ENCODE results near the gene SIGLEC8.
A peak's percentile ranks its signal among the peaks of the same experiment; 100 is the strongest.
"Not testable (repeated sequence)": the region's sequence is repeated elsewhere in the genome, so short reads cannot be mapped to it uniquely, and the experiment has no call there.

The SIGLEC8 gene

GRCh38 chr19:51458051-51458645, at the start of gene SIGLEC8:
Gene SIGLEC8 (minus strand): TSS chr19:51458454. CDS start chr19:51458387, 67 bp downstream.
- no peak for DNase-seq

DNA sequence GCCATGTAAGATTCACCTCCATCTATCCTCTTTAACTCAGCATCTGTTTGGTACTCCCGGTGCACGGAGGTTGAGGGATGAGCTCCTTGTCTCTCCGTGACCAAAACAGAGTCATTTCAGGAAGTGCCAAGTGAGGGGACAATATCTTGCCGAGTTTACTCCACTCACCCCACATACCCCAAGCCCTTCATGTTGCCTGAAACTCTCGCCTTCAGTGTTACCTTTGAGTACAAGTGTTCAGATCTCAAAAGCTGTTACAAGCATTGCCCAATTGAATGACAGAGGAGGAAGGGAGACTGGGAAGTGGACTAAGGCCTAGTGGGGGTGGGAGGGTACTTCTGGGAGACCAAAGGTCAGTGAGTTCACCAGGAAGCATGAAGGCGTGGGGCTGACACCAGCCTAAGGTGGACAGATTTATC, 49.4 kb upstream of the SIGLEC8 start:
- no peak for DNase-seq

GRCh38 chr19:51507192-51507591, 48.9 kb upstream of the SIGLEC8 start:
- no peak for DNase-seq

DNA sequence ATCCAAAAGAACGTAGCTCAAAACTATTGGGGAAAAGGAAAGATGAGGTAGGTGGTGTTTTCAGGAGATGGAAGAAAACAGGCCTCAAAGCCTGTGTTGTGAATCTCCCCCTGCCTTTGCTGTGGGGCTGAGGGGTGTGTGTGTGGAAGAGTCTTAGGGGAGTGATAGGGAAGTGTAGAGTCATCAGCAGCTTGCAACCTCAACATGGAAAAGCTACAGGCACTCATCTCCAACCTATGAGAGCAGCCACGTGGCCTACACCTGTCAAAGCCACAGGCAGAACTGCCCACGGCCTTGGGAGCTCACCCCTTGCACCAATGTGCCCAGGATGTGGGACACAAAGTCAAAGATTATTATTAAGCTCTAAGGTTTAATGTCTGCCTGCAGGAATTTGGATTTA, 47.6 kb upstream of the SIGLEC8 start:
- DNase-seq = no peak

- DNase-seq = no peak
Measured at GRCh38 chr19:51503896-51504295, 45.6 kb upstream of the SIGLEC8 start.

DNA sequence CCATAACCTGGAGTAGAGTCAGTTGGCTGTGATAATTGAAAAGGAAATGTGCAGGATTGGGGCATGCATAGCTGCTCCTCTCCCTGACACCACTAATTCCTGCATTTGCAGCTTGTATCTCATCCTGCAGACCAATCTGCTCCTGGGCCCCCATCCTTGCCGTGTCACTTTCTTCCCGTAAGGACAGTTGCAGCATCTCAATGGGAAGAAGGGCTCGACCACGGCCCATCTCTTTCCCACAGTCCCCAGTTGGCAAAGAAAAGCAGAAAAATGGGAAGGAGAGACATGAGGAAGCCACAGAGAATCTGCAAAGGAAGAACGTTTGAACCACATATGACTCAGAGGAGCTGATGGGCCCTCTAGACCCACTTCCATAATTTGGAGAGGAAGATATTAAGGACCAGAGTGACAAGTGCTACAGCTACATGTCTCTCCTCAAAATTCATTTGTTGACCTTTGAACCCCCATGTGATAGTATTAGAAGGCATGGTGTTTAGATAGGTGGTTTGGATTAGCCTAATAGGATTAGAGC, 45.1 kb upstream of the SIGLEC8 start:
- DNase-seq = no peak

GRCh38 chr19:51501594-51502263, 43.5 kb upstream of the SIGLEC8 start, which contains the start of gene SIGLEC12:
Gene SIGLEC12 (minus strand): TSS chr19:51501800. CDS start chr19:51501733, 67 bp downstream.
- no peak for DNase-seq

DNA sequence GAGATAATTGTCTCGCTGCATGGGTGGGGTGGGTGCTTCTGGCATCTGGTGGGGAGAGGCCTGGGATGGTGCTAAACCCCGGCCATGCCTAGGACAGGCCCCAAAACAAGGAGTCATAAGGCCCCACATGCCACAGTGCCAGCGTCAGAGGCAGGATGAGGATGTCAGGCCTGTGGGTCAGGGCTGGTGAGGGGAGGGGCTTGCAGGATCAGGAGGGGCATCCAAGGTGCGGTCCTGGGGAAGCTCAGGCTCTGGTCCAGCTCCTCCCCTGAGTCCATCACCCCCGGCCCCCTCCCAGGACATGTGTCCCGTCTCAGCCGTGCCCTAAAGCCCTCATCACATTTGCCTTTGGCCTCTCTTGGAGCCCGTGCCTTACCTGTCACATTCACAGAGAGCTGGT, 42.7 kb upstream of the SIGLEC8 start:
- DNase-seq = not testable (repeated sequence)

DNA sequence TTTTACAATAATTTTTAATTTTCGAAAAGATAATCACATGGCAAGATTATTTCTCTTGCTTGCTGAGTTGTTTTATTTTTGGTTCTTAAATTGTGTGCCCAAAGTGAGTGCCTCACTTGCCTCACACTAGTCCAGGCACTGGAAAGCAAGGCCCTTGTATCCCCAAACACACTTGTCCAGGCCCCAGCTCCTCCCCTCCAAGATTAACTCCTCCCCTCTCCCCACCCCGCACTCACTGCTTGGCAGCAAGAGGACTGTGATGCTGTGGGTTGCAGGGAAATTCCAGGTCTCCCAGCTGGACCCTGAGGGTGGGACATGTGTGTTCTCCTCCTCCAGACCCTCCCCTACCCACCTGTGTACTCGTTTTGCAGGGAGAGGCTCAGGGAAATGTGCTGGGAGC, 39.4 kb upstream of the SIGLEC8 start:
- no peak for DNase-seq

GRCh38 chr19:51493776-51494175, 35.5 kb upstream of the SIGLEC8 start:
- no peak for DNase-seq

DNA sequence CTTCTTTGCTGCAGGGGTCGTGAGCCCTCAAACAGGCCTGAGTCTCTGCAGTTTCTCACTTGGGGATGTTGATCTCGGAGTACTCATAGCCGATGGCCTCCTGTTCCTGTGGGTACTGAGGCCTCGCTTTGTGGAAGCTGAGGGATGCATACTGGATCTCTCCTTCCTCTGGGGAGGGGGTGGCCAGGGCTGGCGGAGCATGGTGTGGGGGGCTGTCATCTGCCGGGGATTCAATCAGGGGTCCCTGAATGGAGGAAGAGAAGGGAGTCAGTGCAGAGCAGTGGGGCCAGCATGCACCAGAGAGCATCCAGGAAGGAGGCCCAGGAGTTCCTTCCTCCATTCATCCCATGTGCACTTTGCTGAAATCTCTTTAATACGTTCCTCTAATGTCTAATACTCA, 33.3 kb upstream of the SIGLEC8 start:
- DNase-seq = no peak

DNA sequence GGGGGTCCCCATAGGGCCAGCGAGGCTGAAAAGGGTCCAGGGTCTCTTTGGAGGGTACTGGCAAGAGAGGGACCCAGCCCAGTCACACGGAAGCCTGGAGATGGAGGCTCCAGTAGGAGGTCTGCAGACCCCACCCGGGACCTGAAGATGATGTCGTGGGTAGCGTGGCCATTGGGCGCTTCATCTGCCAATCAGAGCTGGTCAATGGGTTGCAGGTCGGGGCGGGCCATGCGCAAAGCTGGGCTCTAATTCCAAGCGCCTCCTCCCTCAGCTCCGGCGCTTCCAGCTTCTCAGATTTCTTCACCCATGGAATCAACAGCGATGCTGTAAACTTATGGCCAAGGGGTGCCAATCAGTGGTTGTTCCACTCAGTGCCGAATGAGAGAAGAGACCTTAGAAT, 32.4 kb upstream of the SIGLEC8 start:
- no peak for DNase-seq

DNA sequence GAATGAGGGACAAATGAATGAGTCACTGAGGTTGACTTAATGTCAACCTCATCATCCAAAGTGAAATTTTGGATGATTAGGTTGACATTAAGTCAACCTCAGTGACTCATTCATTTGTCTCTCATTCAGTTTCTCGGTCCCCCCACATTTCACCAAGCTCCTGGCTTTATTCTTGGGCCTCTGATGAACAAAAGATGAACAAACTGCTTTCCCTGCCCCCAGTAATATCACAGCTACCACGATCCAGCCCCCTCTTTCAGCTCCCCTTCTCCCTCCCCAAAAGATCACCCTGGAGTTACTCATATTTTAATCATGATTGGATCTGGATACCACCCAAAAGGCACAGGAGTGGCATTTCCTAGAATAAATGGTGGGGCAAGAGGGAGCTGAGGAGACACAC, 30.9 kb upstream of the SIGLEC8 start:
- DNase-seq = no peak

DNA sequence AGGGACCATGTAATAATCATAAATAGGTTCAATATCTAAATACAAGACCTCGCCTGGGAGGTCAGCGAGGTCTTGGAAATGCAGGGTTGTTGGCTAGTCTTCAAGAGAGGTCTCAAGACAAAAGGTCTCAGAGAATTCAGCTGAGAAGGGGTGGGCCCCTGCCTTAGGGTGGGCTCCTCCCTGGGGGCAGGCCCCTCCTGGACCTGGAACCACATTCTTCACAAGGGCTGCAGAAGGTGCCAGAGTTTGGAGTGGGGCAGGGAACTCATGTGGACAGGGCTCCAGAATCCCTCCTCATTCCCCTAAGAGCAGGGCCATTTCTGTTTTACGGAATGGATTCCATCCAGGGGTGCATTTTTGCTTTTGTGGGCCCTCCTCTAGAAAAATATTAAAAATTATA, 30.2 kb upstream of the SIGLEC8 start:
- DNase-seq = no peak

DNA sequence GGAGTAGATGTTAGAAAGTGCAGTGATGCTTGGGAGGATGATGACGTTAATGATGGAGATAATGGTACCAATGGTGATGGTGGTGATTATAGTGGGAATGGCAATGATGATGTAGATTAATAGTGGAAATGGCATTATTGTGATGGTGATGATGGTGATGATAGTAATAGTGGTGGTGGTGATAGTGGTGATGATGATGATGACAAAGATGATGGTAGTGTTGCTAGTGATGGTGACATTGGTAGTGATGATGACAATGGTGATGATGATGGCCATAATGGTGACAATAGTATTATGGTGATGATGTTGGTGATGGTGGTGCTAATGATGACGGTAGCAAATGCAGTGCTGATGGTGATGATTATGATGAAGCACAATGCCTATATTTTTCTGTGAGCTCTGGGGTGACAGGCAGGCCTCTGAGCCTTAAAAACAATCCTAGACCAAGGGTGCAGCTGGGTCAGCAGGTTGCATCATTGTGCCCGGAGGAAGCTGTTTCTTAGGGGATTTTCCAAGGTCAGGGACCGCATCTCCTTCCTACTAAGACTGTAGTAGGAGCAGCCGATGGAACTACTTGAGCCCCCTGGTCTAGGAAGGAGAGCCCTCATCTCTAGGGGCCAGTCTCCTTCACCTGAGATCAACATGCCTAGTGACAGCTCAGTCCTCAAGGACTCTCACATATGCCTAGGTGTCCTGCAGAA, 27.9 kb upstream of the SIGLEC8 start:
- DNase-seq = no peak

DNA sequence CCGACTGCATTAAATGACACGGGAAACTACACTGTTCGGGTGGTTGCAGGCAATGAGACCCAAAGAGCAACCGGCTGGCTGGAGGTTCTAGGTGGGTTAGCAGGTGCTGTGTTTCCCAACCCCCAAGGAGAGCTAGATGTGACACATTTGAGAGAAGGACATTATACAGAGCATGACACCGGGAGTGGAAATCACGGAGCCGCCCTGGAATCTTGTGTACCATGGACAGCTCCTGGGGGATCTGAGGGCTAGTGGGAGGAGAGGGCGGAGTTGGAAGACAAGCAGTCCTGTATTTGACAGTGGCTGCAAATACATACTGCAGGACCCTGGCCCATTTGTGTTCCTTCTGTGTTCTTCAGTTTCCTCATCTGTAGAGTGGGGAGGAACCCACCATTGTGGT, 22.3 kb upstream of the SIGLEC8 start:
- DNase-seq = no peak

DNA sequence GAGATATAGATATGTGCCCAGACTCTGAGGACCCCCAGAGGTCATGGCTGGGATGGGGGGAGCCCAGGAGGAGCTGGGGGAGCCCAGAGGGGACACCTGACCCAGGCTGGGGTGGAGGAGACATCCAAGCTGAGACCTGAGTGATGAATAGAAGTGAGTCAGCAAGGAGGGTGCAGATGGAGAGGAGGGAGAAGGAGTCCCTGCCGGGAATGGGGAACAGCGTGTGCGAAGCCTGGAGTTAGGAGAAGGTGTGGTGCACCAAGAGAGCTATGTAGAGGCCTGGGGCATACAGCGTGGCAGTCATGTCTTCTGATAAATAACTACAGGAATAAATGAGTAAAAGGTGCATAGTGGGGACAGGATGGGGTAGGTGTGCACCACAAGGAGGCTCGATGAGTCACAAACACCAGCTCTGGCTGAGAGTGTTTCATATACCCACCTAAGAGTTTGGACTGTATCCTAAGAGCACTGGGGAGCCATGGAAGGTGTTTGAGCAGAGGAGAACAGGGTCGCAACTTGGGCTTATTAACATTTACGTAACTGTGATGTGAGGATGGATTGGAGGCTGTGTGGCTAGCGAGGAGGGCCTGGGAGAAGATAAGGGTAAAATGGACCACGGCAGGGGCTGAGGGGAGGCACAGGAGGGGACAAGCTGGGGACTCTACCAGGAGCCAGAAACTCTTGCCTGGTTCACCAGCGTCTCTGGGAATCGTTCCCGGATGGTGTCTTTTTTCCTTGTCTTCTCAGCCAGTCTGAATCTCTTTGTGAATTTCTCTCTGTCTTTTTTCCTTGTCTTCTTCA, 21.5 kb upstream of the SIGLEC8 start:
- DNase-seq = no peak

DNA sequence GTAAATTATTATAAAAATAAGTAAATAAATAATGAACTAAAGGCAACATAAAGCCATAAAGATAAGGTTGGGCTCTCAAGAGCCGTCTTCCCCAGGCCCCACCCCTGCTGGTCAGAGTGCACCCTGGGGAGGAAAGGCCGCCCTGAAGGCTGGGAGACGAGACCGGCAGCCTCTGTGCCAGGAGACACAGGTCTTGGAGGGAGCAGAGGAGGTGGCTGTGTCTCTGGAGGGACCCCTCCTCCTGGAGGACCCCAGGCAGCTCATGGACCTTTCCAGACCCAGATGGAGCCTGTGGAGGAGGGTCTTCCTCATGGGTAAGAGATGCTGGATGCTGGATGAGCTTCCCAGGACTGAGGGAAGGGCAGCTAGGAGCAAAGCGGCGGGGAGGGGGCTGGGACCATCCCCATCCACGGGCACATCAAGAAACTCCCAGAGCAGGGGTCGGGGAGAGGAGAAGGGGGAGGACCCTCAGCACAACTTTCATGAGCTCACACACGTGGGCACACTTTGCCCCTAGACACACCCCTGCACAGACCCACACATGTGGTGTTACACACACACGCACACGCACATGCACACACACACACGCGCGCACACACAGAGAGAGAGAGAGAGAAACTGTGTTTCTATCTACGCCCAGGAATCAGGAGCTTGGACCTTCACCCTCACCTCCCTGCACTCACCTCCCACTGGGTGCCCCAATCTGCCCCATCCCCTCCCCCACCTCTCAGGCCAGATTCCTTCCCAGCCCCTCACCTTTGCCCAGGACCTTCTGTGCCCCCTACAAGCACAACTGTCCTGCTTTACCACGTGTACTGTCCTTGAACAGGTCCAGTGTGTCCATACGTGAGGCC, 20.4 kb upstream of the SIGLEC8 start, which contains the start of gene CEACAM18:
TSS of gene CEACAM18 (plus strand) at position 159 of the 854 bp plus-strand sequence.
- no peak for DNase-seq

DNA sequence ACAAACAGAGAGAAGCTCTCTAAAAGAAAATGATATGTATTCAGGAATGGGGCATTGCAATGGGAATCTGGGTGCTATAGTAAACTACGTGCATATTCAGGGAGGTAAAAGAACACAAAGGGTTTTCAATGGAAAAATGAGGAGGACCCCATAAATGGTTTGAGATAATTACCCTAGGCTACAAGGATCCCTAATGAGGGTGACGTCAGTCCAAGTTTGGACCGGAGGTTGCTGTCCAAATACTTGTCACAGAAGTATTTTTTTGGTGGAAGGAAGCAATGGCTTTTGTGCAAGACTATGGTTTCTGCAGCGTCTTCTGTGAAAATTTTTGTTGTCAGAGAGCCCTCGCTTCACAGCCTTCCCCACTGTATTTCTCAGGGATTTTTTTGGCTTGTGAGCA, 19.1 kb upstream of the SIGLEC8 start:
- no peak for DNase-seq

- DNase-seq = no peak
Measured at GRCh38 chr19:51476164-51476563, 17.9 kb upstream of the SIGLEC8 start.

DNA sequence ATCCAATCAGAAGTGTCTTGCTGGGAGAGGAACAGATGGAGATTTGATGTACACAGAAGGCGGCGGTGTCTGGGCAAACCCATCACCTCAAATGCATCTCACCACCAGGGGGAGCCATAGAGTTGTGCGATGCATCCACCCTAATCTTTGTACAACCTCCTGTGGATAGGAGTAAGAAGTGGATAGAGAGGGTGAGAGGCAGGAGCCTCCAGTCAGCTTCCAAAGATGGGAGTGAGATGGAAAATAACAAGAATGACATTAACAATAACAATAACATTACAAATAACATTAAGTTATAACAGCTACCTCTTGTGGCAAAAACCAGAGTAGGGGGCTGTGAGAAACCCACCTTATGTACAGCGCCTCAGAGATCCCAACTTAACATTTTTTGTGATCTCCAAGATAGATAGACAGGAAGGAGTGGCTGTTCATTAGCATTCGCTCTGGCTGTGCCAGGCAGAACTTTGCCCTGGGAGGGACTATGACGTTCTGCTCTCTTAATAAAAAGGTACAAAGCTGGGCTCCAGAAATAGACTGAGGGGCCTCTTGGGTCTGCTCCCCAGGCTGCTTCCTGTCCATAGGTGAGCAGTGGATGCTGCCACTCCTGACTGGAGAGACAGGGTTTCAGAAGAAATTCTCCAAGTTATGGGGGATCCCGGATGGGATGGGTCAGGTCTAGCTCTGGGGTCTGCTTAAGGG, 14.9 kb upstream of the SIGLEC8 start:
- peak; percentile 28 to 57 for DNase-seq

Measured in NCI-H524 (cell line).